Measurements from ENCODE around the gene MAP6.
"Not testable (repeated sequence)": the region's sequence is repeated elsewhere in the genome, so short reads cannot be mapped to it uniquely, and the experiment has no call there.

Gene MAP6

GRCh38 chr11:75691804-75692203, 23.0 kb upstream of the MAP6 start:
- H3K36me3 ChIP-seq = no peaks in the 10 kb centered on the region
- TF ChIP-seq CTCF (IDR thresholded peaks at IDR 0.05) = no peak
- peaks cover 73% of the 10 kb centered on the region for H3K27me3 ChIP-seq
- H3K27ac ChIP-seq = no peak overlapping the region
- H3K4me1 ChIP-seq (ENCODE audit: control insufficient read depth in 1 of 2, insufficient read depth in 1 of 2, low read depth in 1 of 2, low read length in 1 of 2) = no peaks in the 10 kb centered on the region
- H3K4me3 ChIP-seq (ENCODE audit: low read depth in 1 of 2, low read length in 1 of 2) = no peak overlapping the region
- H3K9me3 ChIP-seq = no peaks in the 10 kb centered on the region

GRCh38 chr11:75689863-75690609, 21.2 kb upstream of the MAP6 start:
- Histone ChIP-seq H3K4me1 (ENCODE audit: control insufficient read depth in 1 of 2, insufficient read depth in 1 of 2, low read depth in 1 of 2, low read length in 1 of 2) (no peaks in the 10 kb centered on the region), H3K4me3 (ENCODE audit: low read depth in 1 of 2, low read length in 1 of 2) (no peak overlapping the region), H3K36me3 (no peaks in the 10 kb centered on the region), H3K27ac (no peak overlapping the region), H3K9me3 (no peaks in the 10 kb centered on the region), H3K27me3 (peaks cover 74% of the 10 kb centered on the region)
- TF ChIP-seq CTCF (IDR thresholded peaks at IDR 0.05) = no peak

- H3K4me1 ChIP-seq (ENCODE audit: control insufficient read depth in 1 of 2, insufficient read depth in 1 of 2, low read depth in 1 of 2, low read length in 1 of 2); H3K36me3 ChIP-seq; H3K27ac ChIP-seq; H3K9me3 ChIP-seq; H3K4me3 ChIP-seq (ENCODE audit: low read depth in 1 of 2, low read length in 1 of 2): not testable (repeated sequence)
- peaks cover 72% of the 10 kb centered on the region for H3K27me3 ChIP-seq
These were observed 15.0 kb upstream of the MAP6 start for GRCh38 chr11:75683856-75684255.

- Histone ChIP-seq H3K27ac (no peak overlapping the region), H3K9me3 (no peaks in the 10 kb centered on the region), H3K27me3 (peaks cover 84% of the 10 kb centered on the region), H3K4me3 (ENCODE audit: low read depth in 1 of 2, low read length in 1 of 2) (no peak overlapping the region), H3K36me3 (no peaks in the 10 kb centered on the region), H3K4me1 (ENCODE audit: control insufficient read depth in 1 of 2, insufficient read depth in 1 of 2, low read depth in 1 of 2, low read length in 1 of 2) (no peaks in the 10 kb centered on the region)
- no peak for TF ChIP-seq CTCF (IDR thresholded peaks at IDR 0.05)
These were observed 10.7 kb upstream of the MAP6 start for GRCh38 chr11:75679566-75679965.

GRCh38 chr11:75678620-75679259, 9.9 kb upstream of the MAP6 start:
- Histone ChIP-seq H3K4me3 (ENCODE audit: low read depth in 1 of 2, low read length in 1 of 2) (no peak overlapping the region), H3K9me3 (no peaks in the 10 kb centered on the region), H3K27ac (no peak overlapping the region), H3K36me3 (no peaks in the 10 kb centered on the region), H3K27me3 (peaks cover 84% of the 10 kb centered on the region), H3K4me1 (ENCODE audit: control insufficient read depth in 1 of 2, insufficient read depth in 1 of 2, low read depth in 1 of 2, low read length in 1 of 2) (no peaks in the 10 kb centered on the region)
- TF ChIP-seq CTCF (IDR thresholded peaks at IDR 0.05) = no peak

GRCh38 chr11:75677909-75678308, 9.1 kb upstream of the MAP6 start:
- H3K9me3 ChIP-seq = no peaks in the 10 kb centered on the region
- no peak overlapping the region for H3K27ac ChIP-seq
- no peaks in the 10 kb centered on the region for H3K36me3 ChIP-seq
- H3K4me3 ChIP-seq (ENCODE audit: low read depth in 1 of 2, low read length in 1 of 2) = no peak overlapping the region
- peaks cover 86% of the 10 kb centered on the region for H3K27me3 ChIP-seq
- H3K4me1 ChIP-seq (ENCODE audit: control insufficient read depth in 1 of 2, insufficient read depth in 1 of 2, low read depth in 1 of 2, low read length in 1 of 2) = no peaks in the 10 kb centered on the region
- TF ChIP-seq CTCF (IDR thresholded peaks at IDR 0.05) = no peak
